Upper lobe of right lung (tissue), 1 donor: ENCODE data around the gene DES. TPM values are rescaled to one million over a fixed set of nuclear protein-coding genes. Genes with fewer than 3 reads are reported as not detected.
"Not testable (repeated sequence)": the region's sequence is repeated elsewhere in the genome, so short reads cannot be mapped to it uniquely, and the experiment has no call there.

ENCODE experiments used
- ATAC-seq: fragments of 200-7000 bp; cut with Tn5 transposase; one replicate; pipeline ENCODE4 v1.9.1; 2020; ENCODE audit warnings: mild to moderate bottlenecking, moderate library complexity
- DNase-seq: peaks from one replicate; pipeline ENCODE4 v3.0.0-alpha.2; 2020
- H3K27ac ChIP-seq: fragments of 200-600 bp; one replicate; pipeline ENCODE4 v1.8.0; 2022
- H3K27me3 ChIP-seq: fragments of 200-600 bp; one replicate; pipeline ENCODE4 v1.8.0; 2022; ENCODE audit warnings: mild to moderate bottlenecking
- H3K36me3 ChIP-seq: fragments of 200-600 bp; one replicate; pipeline ENCODE4 v1.8.0; 2022
- H3K4me1 ChIP-seq: fragments of 200-600 bp; one replicate; pipeline ENCODE4 v1.8.0; 2022
- H3K4me3 ChIP-seq: fragments of 200-600 bp; one replicate; pipeline ENCODE4 v1.8.0; 2022; ENCODE audit warnings: mild to moderate bottlenecking
- H3K9me3 ChIP-seq: fragments of 200-600 bp; one replicate; pipeline ENCODE4 v1.8.0; 2022
- CTCF ChIP-seq: fragments of 200-600 bp; IDR thresholded peaks from one replicate; pipeline ENCODE4 v1.8.0; 2022; ENCODE audit warnings: antibody characterized with exemption
- intact Hi-C: fragments of 100-400 bp; cut with DNase I; formaldehyde crosslinking; loops from one replicate; pipeline ENCODE4 v1.11.0; 2022
- total RNA-seq: library from RNA; stranded (reverse); fragmentation: NEBNext Ultra II Directional; extraction: Animal tissue kit (Norgen Biotek cat#: 25700); gene quantifications from one replicate; pipeline ENCODE4 v1.2.1, GENCODE V29; 2021
- donor health status: DM: no; HTN: yes; CAD: no; lungs with severe emphysema.

The DES gene
- total RNA-seq, 1 donor from 2014 or later = 59.4 TPM

GRCh38 chr2:219387306-219388120 lies 30.7 kb upstream of the DES start, which contains the start of gene DNPEP:
Gene DNPEP (minus strand): TSS chr2:219387912. CDS start chr2:219387794, 118 bp downstream.
- H3K9me3 ChIP-seq = no peaks in the 10 kb centered on the region
- H3K4me3 ChIP-seq = peak within 1 kb of the TSS; percentile 90
- no peak for TF ChIP-seq CTCF
- H3K4me1 ChIP-seq = peaks cover 20% of the 10 kb centered on the region
- DNase-seq (peak; percentile 97), ATAC-seq (peak; percentile 84)
- no peaks in the 10 kb centered on the region for H3K27me3 ChIP-seq
- H3K27ac ChIP-seq = peak within 1 kb of the TSS; percentile 96
- H3K36me3 ChIP-seq = peaks cover 38% of the 10 kb centered on the region
- intact Hi-C loops = no loop called here

GRCh38 chr2:219388121-219388906 lies 29.9 kb upstream of the DES start:
- ATAC-seq (peak; percentile 90), DNase-seq (peak; percentile 99)
- peaks cover 20% of the 10 kb centered on the region for H3K4me1 ChIP-seq
- peak overlapping the region; percentile 45 for H3K4me3 ChIP-seq
- H3K9me3 ChIP-seq = no peaks in the 10 kb centered on the region
- peak overlapping the region; percentile 61 for H3K27ac ChIP-seq
- intact Hi-C loops = no loop called here
- H3K27me3 ChIP-seq = no peaks in the 10 kb centered on the region
- H3K36me3 ChIP-seq = peaks cover 30% of the 10 kb centered on the region
- TF ChIP-seq CTCF = peak; percentile 72

GRCh38 chr2:219388907-219389156 lies 29.3 kb upstream of the DES start:
- peak overlapping the region; percentile 45 for H3K4me3 ChIP-seq
- intact Hi-C loops = no loop called here
- H3K27ac ChIP-seq = peak overlapping the region; percentile 61
- H3K27me3 ChIP-seq = no peaks in the 10 kb centered on the region
- H3K9me3 ChIP-seq = no peaks in the 10 kb centered on the region
- no peak for TF ChIP-seq CTCF
- peaks cover 25% of the 10 kb centered on the region for H3K36me3 ChIP-seq
- DNase-seq (no peak), ATAC-seq (no peak)
- H3K4me1 ChIP-seq = peaks cover 20% of the 10 kb centered on the region

- H3K4me3 ChIP-seq = no peak overlapping the region
- DNase-seq (no peak), ATAC-seq (no peak)
- H3K27ac ChIP-seq = no peak overlapping the region
- no peak for TF ChIP-seq CTCF
- no peaks in the 10 kb centered on the region for H3K36me3 ChIP-seq
- intact Hi-C loops = no loop called here
- H3K27me3 ChIP-seq = no peaks in the 10 kb centered on the region
- H3K4me1 ChIP-seq = no peaks in the 10 kb centered on the region
- H3K9me3 ChIP-seq = no peaks in the 10 kb centered on the region
Observed at GRCh38 chr2:219392754-219393153, 25.4 kb upstream of the DES start.

- DNase-seq, H3K27ac ChIP-seq, H3K27me3 ChIP-seq, H3K4me3 ChIP-seq, intact Hi-C loops, H3K4me1 ChIP-seq, H3K36me3 ChIP-seq, ATAC-seq, H3K9me3 ChIP-seq: not testable (repeated sequence)
Observed at GRCh38 chr2:219395056-219395455, 23.1 kb upstream of the DES start.

- TF ChIP-seq CTCF = no peak
- intact Hi-C loops = no loop called here
- peaks cover 7% of the 10 kb centered on the region for H3K4me1 ChIP-seq
- no peaks in the 10 kb centered on the region for H3K36me3 ChIP-seq
- H3K27ac ChIP-seq = no peak overlapping the region
- ATAC-seq (no peak), DNase-seq (no peak)
- H3K4me3 ChIP-seq = no peak overlapping the region
- no peaks in the 10 kb centered on the region for H3K27me3 ChIP-seq
- no peaks in the 10 kb centered on the region for H3K9me3 ChIP-seq
Observed at GRCh38 chr2:219395609-219396008, 22.6 kb upstream of the DES start.
